Mucosa of descending colon (tissue), 3 donors: ENCODE data around the gene UBQLN4. TPM values are rescaled to one million over a fixed set of nuclear protein-coding genes. Genes with fewer than 3 reads are reported as not detected.

Experiments used
- ATAC-seq: fragments of 200-7000 bp; cut with Tn5 transposase; one replicate; pipeline ENCODE4 v1.9.1; 2020; ENCODE audit warnings: mild to moderate bottlenecking, moderate library complexity
- DNase-seq, 3 donors: peaks; one replicate each; pipeline ENCODE4 v3.0.0-alpha.2; 2020
- H3K36me3 ChIP-seq: fragments of 200-600 bp; one replicate; pipeline ENCODE4 v1.8.0; 2021; ENCODE audit warnings: low read depth, mild to moderate bottlenecking
- H3K4me1 ChIP-seq: fragments of 200-600 bp; one replicate; pipeline ENCODE4 v1.8.0; 2021; ENCODE audit warnings: low read depth, mild to moderate bottlenecking
- H3K4me3 ChIP-seq: fragments of 200-600 bp; one replicate; pipeline ENCODE4 v1.8.0; 2021; ENCODE audit warnings: mild to moderate bottlenecking
- H3K9me3 ChIP-seq: fragments of 200-600 bp; one replicate; pipeline ENCODE4 v1.8.0; 2021; ENCODE audit warnings: mild to moderate bottlenecking
- CTCF ChIP-seq: fragments of 200-600 bp; IDR thresholded peaks from one replicate; pipeline ENCODE4 v1.8.0; 2022; ENCODE audit warnings: antibody characterized with exemption, mild to moderate bottlenecking
- intact Hi-C, 2 donors: fragments of 100-400 bp; cut with DNase I in 1 of 2; cut with micrococcal nuclease in 1 of 2; formaldehyde crosslinking; loops; one replicate each; pipeline versions ENCODE4 v1.11.0 to v1.11.1; 2022; cut with DNase I, micrococcal nuclease
- total RNA-seq, 3 donors: library from RNA; stranded (reverse); fragmentation: NEBNext Ultra II Directional in 2 of 3; extraction: Animal tissue kit (Norgen Biotek cat#: 25700) in 2 of 3; gene quantifications; one replicate each; pipeline versions ENCODE4 v1.2.1 to v1.2.4, GENCODE V29; 2021 to 2023
- donor health status: DM: no; HTN: no; CAD: no; lungs with moderate emphysema.
- donor health status: DM: no; HTN: no; CAD: no.
- donor health status: DM: no; HTN: yes; CAD: no.

UBQLN4 gene
- total RNA-seq, 3 donors from 2014 or later = 23.7 to 36.9 (median 23.9) TPM

- Histone ChIP-seq H3K4me1 (no peaks in the 10 kb centered on the region), H3K9me3 (no peaks in the 10 kb centered on the region), H3K36me3 (no peaks in the 10 kb centered on the region), H3K4me3 (no peak overlapping the region)
- no peak for TF ChIP-seq CTCF
- DNase-seq (no peak), ATAC-seq (no peak)
- intact Hi-C loops = no loop called here
These were observed 53.6 kb downstream of the UBQLN4 start for GRCh38 chr1:155999964-156000363.

GRCh38 chr1:155996166-155996565 lies 57.4 kb downstream of the UBQLN4 start:
- H3K4me1 ChIP-seq = no peaks in the 10 kb centered on the region
- ATAC-seq (no peak), DNase-seq (no peak)
- H3K36me3 ChIP-seq = no peaks in the 10 kb centered on the region
- H3K9me3 ChIP-seq = no peaks in the 10 kb centered on the region
- TF ChIP-seq CTCF = no peak
- intact Hi-C loops = no loop called here
- no peak overlapping the region for H3K4me3 ChIP-seq

- intact Hi-C loops = no loop called here
- ATAC-seq (no peak), DNase-seq (no peak)
- Histone ChIP-seq H3K4me1 (no peaks in the 10 kb centered on the region), H3K4me3 (no peak overlapping the region), H3K9me3 (no peaks in the 10 kb centered on the region), H3K36me3 (no peaks in the 10 kb centered on the region)
- TF ChIP-seq CTCF = no peak
These were observed 60.0 kb downstream of the UBQLN4 start for GRCh38 chr1:155993595-155993994.

DNA sequence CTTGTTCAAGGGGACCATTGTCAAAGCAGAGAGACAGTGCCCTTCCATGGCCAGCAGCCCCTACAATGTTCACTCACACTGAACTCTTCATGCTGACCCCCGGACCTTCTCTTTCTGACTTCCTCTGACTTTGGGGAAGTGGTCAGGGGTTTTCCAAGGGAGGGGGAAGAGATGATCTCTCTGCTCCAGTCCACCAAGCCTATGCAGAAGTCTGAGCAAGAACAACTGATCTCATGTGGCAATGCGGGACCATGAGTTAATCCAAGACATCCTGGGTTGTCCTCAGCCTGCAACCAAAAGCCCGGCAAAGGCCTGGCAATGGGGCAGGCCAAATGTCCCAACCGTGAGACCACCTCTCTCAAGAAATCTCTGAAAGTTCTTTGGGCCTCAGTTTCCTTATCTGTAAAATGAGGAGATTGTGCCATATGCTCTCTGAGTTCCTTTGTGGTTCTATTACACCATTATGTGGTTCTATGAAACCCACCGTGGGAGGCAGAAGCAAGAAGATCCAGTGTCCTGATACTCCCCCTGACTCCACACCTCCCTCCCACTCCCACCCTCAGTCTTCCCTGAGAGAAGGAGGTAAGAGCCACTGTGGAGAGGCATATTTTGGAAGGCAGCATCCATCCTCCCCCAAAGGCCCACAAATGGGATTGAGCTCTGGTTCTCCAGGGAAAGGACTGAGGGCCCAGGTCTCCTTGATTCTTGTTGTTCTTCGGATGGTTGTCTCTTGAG lies 63.4 kb downstream of the UBQLN4 start:
- Histone ChIP-seq H3K4me1 (no peaks in the 10 kb centered on the region), H3K4me3 (no peak overlapping the region), H3K9me3 (no peaks in the 10 kb centered on the region), H3K36me3 (no peaks in the 10 kb centered on the region)
- peak; percentile 35 for ATAC-seq
- no peak for TF ChIP-seq CTCF
- intact Hi-C loops = no loop called here
- DNase-seq = no peak

GRCh38 chr1:155989242-155990004 lies 64.2 kb downstream of the UBQLN4 start:
- intact Hi-C loops = loop anchor here in 1 of 2 donors (5.0 kb wide), 1 partner anchor 52 kb away; no protein-coding TSS in a partner anchor

More at GRCh38 chr1:155989242-155990004, 64.2 kb downstream of the UBQLN4 start:
- peak; percentile 98 for ATAC-seq
- no peaks in the 10 kb centered on the region for H3K36me3 ChIP-seq
- no peaks in the 10 kb centered on the region for H3K9me3 ChIP-seq
- no peaks in the 10 kb centered on the region for H3K4me1 ChIP-seq
- no peak overlapping the region for H3K4me3 ChIP-seq
- peak; percentile 98 for TF ChIP-seq CTCF
- DNase-seq = peak; percentile 76 to 87 (median 80)

Other genes starting within 250 kb of the UBQLN4 start
- gene GON4L, start 196.6 kb downstream of the UBQLN4 start, total RNA-seq = 10 to 100 TPM; 38.7 to 63.0 (median 54.3) TPM
- gene SYT11, start 194.2 kb downstream of the UBQLN4 start, total RNA-seq = 10 to 100 TPM in 1 of 3 donors, 1 to 10 TPM in 2; 1.6 to 18.4 (median 3.2) TPM
- 10 to 100 TPM; 21.8 to 29.7 (median 23.5) TPM for gene RIT1, start 142.4 kb downstream of the UBQLN4 start, total RNA-seq
- gene KHDC4, start 119.4 kb downstream of the UBQLN4 start, total RNA-seq = 10 to 100 TPM; 52.9 to 59.5 (median 58.6) TPM
- gene RXFP4, start 112.2 kb downstream of the UBQLN4 start, total RNA-seq = 1 to 10 TPM; 1.2 to 4.2 (median 3.3) TPM
- gene ARHGEF2, start 75.3 kb downstream of the UBQLN4 start, total RNA-seq = 100 to 1,000 TPM in 1 of 3 donors, 10 to 100 TPM in 2; 79.7 to 132 (median 90.5) TPM
- gene SSR2, start 32.8 kb downstream of the UBQLN4 start, total RNA-seq = 100 to 1,000 TPM; 144 to 203 (median 164) TPM
- gene LAMTOR2, start 984 bp upstream of the UBQLN4 start, total RNA-seq = 10 to 100 TPM; 49.8 to 73.4 (median 60.7) TPM
- gene RAB25, start 7.4 kb upstream of the UBQLN4 start, total RNA-seq = 100 to 1,000 TPM in 2 of 3 donors, 10 to 100 TPM in 1; 85.1 to 242 (median 158) TPM
- gene MEX3A, start 28.7 kb upstream of the UBQLN4 start, total RNA-seq = 1 to 10 TPM in 1 of 3 donors, under 1 TPM in 2; 0.32 to 2.5 (median 0.66) TPM
- 100 to 1,000 TPM; 263 to 334 (median 308) TPM for gene LMNA, start 60.9 kb upstream of the UBQLN4 start, total RNA-seq
- gene SEMA4A, start 99.8 kb upstream of the UBQLN4 start, total RNA-seq = 1 to 10 TPM; 2.1 to 7.6 (median 5.5) TPM
- gene SLC25A44, start 140.3 kb upstream of the UBQLN4 start, total RNA-seq = 10 to 100 TPM; 19.8 to 31.1 (median 24.8) TPM
- gene PMF1, start 159.2 kb upstream of the UBQLN4 start, total RNA-seq = 10 to 100 TPM; 38.1 to 46.8 (median 43.6) TPM
- 1 to 10 TPM; 1.4 to 4.6 (median 2.4) TPM for gene BGLAP, start 188.4 kb upstream of the UBQLN4 start, total RNA-seq
- gene PAQR6, start 194.3 kb upstream of the UBQLN4 start, total RNA-seq = 1 to 10 TPM; 1.5 to 6.2 (median 1.9) TPM
- gene SMG5, start 229.0 kb upstream of the UBQLN4 start, total RNA-seq = 10 to 100 TPM; 72.9 to 89.5 (median 81.1) TPM
- 1 to 10 TPM; 3.9 to 6.0 (median 4.1) TPM for gene TMEM79, start 230.5 kb upstream of the UBQLN4 start, total RNA-seq
- gene GLMP, start 241.9 kb upstream of the UBQLN4 start, total RNA-seq = 10 to 100 TPM; 33.0 to 50.1 (median 35.3) TPM
- not detected for gene VHLL, start 245.5 kb upstream of the UBQLN4 start, total RNA-seq